Parathyroid adenoma (tissue), 2 donors: ENCODE measurements around the gene GRAMD2A.
A peak's percentile ranks its signal among the peaks of the same experiment; 100 is the strongest.

Experiments
- H2AFZ ChIP-seq: fragments of 300-600 bp; sonication (generic); one replicate; pipeline ENCODE4 v1.7.0; 2017; ENCODE audit warnings: antibody characterized with exemption, mild to moderate bottlenecking
- H3K27ac ChIP-seq: fragments of 300-600 bp; sonication (generic); one replicate; pipeline ENCODE4 v1.7.0; 2017
- H3K27me3 ChIP-seq: fragments of 300-600 bp; sonication (generic); one replicate; pipeline ENCODE4 v1.7.0; 2017; ENCODE audit warnings: low read length; ENCODE audit not compliant: control insufficient read depth, insufficient read depth
- H3K36me3 ChIP-seq: fragments of 300-600 bp; sonication (generic); one replicate; pipeline ENCODE4 v1.7.0; 2017; ENCODE audit warnings: low read length; ENCODE audit not compliant: control insufficient read depth, insufficient read depth
- H3K4me1 ChIP-seq: fragments of 300-600 bp; sonication (generic); one replicate; pipeline ENCODE4 v1.7.0; 2017; ENCODE audit warnings: control low read depth
- H3K4me2 ChIP-seq: fragments of 300-600 bp; sonication (generic); one replicate; pipeline ENCODE4 v1.7.0; 2017; ENCODE audit warnings: low read length
- H3K4me3 ChIP-seq: fragments of 300-600 bp; sonication (generic); one replicate; pipeline ENCODE4 v1.7.0; 2017; ENCODE audit warnings: low read depth, low read length
- H3K79me2 ChIP-seq: fragments of 300-600 bp; sonication (generic); one replicate; pipeline ENCODE4 v1.7.0; 2017; ENCODE audit warnings: control low read depth
- H3K9ac ChIP-seq: fragments of 300-600 bp; sonication (generic); one replicate; pipeline ENCODE4 v1.7.0; 2017; ENCODE audit warnings: mild to moderate bottlenecking
- H3K9me3 ChIP-seq: fragments of 300-600 bp; sonication (generic); one replicate; pipeline ENCODE4 v1.7.0; 2017; ENCODE audit warnings: low read length; ENCODE audit not compliant: control insufficient read depth
- TF ChIP-seq, protein P1 (sequence below): fragments of 300-600 bp; sonication (generic); IDR thresholded peaks from one replicate; pipeline ENCODE4 v1.7.0; 2017; ENCODE audit warnings: antibody characterized with exemption, mild to moderate bottlenecking
- donor health status: primary hyperparathyroidism.

The GRAMD2A gene

DNA sequence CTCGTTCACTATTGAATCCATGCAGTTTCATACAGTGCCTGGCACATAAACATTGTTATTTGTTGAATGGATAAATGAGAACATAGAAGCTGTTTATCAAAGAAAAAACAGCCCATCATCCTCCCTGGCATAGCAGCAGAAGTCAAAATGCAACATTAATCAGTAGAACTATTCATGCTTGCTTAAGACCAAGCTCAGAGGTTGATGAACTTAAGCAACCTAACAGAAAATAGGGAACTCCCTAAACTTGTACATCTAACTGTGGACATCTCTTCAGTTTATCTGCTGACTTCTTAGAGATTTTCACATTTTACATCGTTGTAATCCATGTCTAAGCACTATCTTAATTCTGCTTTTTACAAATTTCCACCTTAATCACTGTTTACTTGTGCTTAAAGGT, 50.2 kb downstream of the GRAMD2A start:
- no peak overlapping the region for H3K9ac ChIP-seq
- no peak overlapping the region for H2AFZ ChIP-seq
- no peaks in the 10 kb centered on the region for H3K27me3 ChIP-seq
- H3K4me2 ChIP-seq = no peak overlapping the region
- H3K27ac ChIP-seq = no peak overlapping the region
- no peaks in the 10 kb centered on the region for H3K79me2 ChIP-seq
- H3K4me1 ChIP-seq = no peaks in the 10 kb centered on the region
- TF ChIP-seq, protein P1, sequence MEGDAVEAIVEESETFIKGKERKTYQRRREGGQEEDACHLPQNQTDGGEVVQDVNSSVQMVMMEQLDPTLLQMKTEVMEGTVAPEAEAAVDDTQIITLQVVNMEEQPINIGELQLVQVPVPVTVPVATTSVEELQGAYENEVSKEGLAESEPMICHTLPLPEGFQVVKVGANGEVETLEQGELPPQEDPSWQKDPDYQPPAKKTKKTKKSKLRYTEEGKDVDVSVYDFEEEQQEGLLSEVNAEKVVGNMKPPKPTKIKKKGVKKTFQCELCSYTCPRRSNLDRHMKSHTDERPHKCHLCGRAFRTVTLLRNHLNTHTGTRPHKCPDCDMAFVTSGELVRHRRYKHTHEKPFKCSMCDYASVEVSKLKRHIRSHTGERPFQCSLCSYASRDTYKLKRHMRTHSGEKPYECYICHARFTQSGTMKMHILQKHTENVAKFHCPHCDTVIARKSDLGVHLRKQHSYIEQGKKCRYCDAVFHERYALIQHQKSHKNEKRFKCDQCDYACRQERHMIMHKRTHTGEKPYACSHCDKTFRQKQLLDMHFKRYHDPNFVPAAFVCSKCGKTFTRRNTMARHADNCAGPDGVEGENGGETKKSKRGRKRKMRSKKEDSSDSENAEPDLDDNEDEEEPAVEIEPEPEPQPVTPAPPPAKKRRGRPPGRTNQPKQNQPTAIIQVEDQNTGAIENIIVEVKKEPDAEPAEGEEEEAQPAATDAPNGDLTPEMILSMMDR = no peak
- H3K9me3 ChIP-seq = no peaks in the 10 kb centered on the region
- H3K4me3 ChIP-seq = no peak overlapping the region
- no peaks in the 10 kb centered on the region for H3K36me3 ChIP-seq

DNA sequence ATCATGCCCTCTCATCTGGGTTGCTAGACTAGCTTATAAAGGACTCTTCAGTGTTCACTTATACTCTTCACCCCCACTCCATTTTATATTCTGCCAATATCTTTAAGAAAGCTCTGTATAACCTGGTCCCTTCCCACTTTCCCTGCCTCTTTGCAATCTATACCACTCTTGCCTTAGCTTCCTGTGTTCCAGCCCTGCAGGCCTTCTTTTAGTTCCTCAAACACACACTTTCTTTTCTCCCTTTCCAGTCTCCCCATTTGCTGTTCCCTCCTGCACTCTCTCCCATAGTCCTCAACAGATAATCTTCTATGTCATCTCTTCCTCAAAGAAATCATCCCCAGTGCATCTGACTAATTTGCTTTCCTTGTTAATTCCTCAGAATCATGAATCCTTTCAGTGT, 50.7 kb downstream of the GRAMD2A start:
- no peaks in the 10 kb centered on the region for H3K27me3 ChIP-seq
- TF ChIP-seq, protein P1 = no peak
- no peak overlapping the region for H3K4me2 ChIP-seq
- H3K4me3 ChIP-seq = no peak overlapping the region
- no peaks in the 10 kb centered on the region for H3K4me1 ChIP-seq
- no peak overlapping the region for H3K9ac ChIP-seq
- H3K9me3 ChIP-seq = no peaks in the 10 kb centered on the region
- no peaks in the 10 kb centered on the region for H3K79me2 ChIP-seq
- no peaks in the 10 kb centered on the region for H3K36me3 ChIP-seq
- no peak overlapping the region for H3K27ac ChIP-seq
- H2AFZ ChIP-seq = no peak overlapping the region

DNA sequence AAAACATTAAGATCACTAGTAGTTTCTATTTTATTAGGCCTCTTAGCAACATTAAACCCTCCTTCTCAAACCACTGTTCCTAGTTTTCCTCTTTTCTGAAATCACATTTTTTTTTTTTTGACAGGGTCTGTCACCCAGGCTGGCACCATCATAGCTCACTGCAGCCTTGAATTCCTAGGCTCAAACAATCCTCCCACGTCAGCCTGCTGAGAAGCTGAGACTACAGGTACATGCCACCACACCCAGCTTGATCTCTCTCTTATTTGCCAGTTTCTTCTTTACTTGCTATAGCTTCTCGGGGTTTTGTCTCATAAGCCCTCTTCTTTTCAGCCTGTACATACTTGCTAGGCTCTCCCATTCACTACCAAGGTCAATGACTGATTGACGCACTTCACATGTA, 51.4 kb downstream of the GRAMD2A start:
- Histone ChIP-seq H3K27ac (no peak overlapping the region), H3K4me1 (no peaks in the 10 kb centered on the region), H3K27me3 (no peaks in the 10 kb centered on the region), H3K4me2 (no peak overlapping the region), H3K36me3 (no peaks in the 10 kb centered on the region), H2AFZ (no peak overlapping the region), H3K9ac (no peak overlapping the region), H3K79me2 (no peaks in the 10 kb centered on the region), H3K4me3 (no peak overlapping the region), H3K9me3 (no peaks in the 10 kb centered on the region)
- TF ChIP-seq, protein P1 = no peak

DNA sequence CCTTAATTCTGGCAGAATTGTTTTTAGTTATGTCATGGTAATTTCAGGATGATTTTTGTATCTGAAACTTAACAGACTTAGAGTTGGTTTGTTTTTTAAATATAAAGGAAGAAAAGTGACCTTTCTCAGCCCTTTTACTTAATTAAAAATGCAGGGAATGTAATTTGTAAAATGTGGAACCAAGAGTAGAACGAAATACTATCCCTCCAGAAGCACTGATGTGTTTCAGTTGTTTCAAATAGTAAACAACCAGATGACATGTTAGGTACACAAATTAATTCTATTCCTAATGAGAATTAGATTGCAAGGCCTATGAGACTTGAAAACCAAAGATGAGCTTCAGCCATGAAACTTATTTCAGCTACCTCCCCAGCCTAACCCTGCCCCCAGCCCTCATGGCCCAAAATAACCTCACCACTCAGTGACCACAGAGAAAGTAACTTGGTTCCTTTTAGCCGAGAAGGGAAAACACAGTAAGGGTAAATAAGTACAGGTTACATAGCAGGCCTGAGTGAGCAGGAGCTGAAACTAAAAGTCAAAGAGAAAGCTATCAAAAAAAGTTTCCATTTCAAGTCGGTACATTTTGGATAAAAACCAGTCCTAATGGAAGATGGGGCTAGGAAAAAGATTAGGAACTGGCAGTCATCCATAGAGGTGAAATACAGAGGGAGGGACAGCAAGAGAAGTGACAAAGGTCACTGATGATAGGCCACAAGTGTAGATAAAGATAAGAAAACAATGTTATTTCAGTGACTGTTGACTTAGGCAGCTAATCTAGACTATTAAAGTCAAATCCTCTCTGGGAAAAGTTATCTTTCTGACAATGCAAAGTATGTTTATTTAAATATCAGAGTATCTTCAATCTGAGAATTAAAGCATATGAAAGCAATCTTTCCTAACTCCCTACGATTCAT, 56.2 kb downstream of the GRAMD2A start:
- Histone ChIP-seq H3K27ac (peak overlapping the region; percentile 44), H3K4me2 (no peak overlapping the region), H3K4me3 (no peak overlapping the region), H3K9ac (no peak overlapping the region), H3K4me1 (no peaks in the 10 kb centered on the region), H3K36me3 (no peaks in the 10 kb centered on the region), H2AFZ (no peak overlapping the region), H3K9me3 (no peaks in the 10 kb centered on the region), H3K27me3 (no peaks in the 10 kb centered on the region), H3K79me2 (no peaks in the 10 kb centered on the region)
- TF ChIP-seq, protein P1 = no peak

DNA sequence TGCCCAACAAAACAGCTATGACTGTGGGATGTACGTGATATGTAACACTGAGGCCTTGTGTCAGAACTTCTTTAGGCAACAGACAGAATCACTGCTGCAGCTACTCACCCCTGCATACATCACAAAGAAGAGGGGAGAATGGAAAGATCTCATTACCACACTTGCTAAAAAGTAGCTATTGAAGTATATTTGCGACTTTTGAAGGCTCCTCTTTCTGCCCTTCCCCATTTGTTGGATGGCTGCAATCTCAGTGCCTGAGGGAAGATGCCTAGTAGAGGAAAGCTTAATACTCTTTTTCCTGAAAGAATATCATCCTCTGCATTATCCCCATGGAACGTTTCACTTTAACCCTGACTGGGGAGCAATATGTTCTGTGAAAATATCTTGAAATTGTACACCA, 57.5 kb downstream of the GRAMD2A start:
- Histone ChIP-seq H3K79me2 (no peaks in the 10 kb centered on the region), H3K4me1 (no peaks in the 10 kb centered on the region), H3K9ac (no peak overlapping the region), H3K4me2 (no peak overlapping the region), H3K27me3 (no peaks in the 10 kb centered on the region), H3K27ac (no peak overlapping the region), H3K4me3 (no peak overlapping the region), H2AFZ (no peak overlapping the region), H3K9me3 (no peaks in the 10 kb centered on the region), H3K36me3 (no peaks in the 10 kb centered on the region)
- TF ChIP-seq, protein P1 = no peak
